Measurements from ENCODE around the gene RAB8B. TPM values are rescaled to one million over a fixed set of nuclear protein-coding genes. Genes with fewer than 3 reads are reported as not detected.

Gene RAB8B
- total RNA-seq, 1 experiment from 2014 or later: 20.9 TPM

DNA sequence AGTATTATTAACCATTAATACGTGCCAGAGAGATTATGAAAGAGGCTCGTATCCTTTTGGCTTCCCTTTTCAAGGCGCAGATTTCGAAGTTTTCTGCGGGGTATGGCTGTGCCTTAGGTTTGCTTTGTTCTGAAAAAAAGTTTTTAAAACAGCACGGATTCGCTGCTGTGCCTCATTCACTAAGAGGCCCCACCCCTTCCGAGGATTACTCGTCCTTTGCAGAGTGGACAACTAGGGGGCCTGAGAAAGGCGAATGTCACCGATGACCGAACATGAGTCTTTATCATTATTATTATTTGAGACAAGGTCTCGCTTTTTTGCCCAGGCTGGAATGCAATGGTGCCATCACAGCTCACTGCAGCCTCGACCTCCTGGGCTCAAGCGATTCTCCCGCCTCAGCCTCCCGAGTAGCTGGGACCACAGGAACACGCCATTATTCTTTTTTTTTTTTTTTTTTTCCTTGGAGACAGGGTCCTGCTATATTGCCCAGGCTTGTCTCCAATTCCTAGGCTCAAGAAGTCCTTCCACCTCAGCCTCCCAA, 31.4 kb upstream of the RAB8B start:
- H3K9me2 ChIP-seq (ENCODE audit: insufficient read depth): no peaks in the 10 kb centered on the region
- peak overlapping the region; percentile 71 for H3K4me3 ChIP-seq
- H3K27me3 ChIP-seq (ENCODE audit: insufficient read depth, low read depth): no peaks in the 10 kb centered on the region
- peak overlapping the region; percentile 91 for H3K4me2 ChIP-seq
- peak overlapping the region; percentile 78 for H2AFZ ChIP-seq
- H3K4me1 ChIP-seq (replicated peaks; ENCODE audit: insufficient read depth): peaks cover 13% of the 10 kb centered on the region
- CTCF ChIA-PET: no interaction called here
- no peaks in the 10 kb centered on the region for H3F3A ChIP-seq (ENCODE audit: insufficient read depth, low read depth)
- TF ChIP-seq, protein P1, sequence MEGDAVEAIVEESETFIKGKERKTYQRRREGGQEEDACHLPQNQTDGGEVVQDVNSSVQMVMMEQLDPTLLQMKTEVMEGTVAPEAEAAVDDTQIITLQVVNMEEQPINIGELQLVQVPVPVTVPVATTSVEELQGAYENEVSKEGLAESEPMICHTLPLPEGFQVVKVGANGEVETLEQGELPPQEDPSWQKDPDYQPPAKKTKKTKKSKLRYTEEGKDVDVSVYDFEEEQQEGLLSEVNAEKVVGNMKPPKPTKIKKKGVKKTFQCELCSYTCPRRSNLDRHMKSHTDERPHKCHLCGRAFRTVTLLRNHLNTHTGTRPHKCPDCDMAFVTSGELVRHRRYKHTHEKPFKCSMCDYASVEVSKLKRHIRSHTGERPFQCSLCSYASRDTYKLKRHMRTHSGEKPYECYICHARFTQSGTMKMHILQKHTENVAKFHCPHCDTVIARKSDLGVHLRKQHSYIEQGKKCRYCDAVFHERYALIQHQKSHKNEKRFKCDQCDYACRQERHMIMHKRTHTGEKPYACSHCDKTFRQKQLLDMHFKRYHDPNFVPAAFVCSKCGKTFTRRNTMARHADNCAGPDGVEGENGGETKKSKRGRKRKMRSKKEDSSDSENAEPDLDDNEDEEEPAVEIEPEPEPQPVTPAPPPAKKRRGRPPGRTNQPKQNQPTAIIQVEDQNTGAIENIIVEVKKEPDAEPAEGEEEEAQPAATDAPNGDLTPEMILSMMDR (conservative IDR thresholded peaks at IDR 0.05): no peak
- TF ChIP-seq EZH2 (IDR thresholded peaks at IDR 0.05; ENCODE audit: low read depth): no peak
- TSS peak; percentile 66 for BruUV-seq (replicated peaks)
- intact Hi-C loops (cut with micrococcal nuclease; ENCODE audit: unreplicated experiment): loop anchor here (1.0 to 10.0 kb wide), 6 partner anchors 33 to 247 kb away; partner anchors contain the start of genes APH1B and LACTB
- no peaks in the 10 kb centered on the region for H3K36me3 ChIP-seq (ENCODE audit: low read depth)
- peak in 1 of 2 experiments; percentile 29 for DNase-seq
- no peaks in the 10 kb centered on the region for H4K20me1 ChIP-seq (ENCODE audit: insufficient read depth)
- no peaks in the 10 kb centered on the region for H3K9me3 ChIP-seq (ENCODE audit: insufficient read depth, low read depth)
- H3K79me2 ChIP-seq (ENCODE audit: low read depth): peaks cover 10% of the 10 kb centered on the region
- POLR2A ChIA-PET (ENCODE audit: unreplicated experiment): interaction anchor here (0.5 to 1.0 kb wide), 5 partner anchors 8 to 416 kb away, joined by 3 to 4 read pairs (median 3); no protein-coding TSS in a partner anchor
- peak overlapping the region; percentile 61 for H3K27ac ChIP-seq

DNA sequence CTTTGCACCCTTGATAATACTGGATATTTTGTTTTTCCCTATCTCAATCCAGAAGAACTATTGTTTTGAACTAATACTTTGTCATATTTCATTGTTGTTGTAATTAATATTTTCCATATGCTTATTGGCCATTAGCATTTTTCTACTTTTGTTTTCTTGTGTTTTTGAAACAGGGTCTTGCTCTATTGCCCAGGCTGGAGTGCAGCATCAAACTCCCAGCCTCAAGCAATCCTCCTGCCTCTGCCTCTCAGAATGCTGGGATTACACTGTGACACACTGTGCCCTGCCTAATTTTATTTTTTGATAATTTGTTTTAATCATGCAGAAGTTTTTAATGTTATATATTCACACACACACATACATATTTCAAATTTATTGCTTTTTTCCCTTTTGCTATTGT, 28.8 kb upstream of the RAB8B start:
- ChIA-PET CTCF (no interaction called here), POLR2A (ENCODE audit: unreplicated experiment) (no interaction called here)
- Histone ChIP-seq H3K27ac (no peak overlapping the region), H3K79me2 (ENCODE audit: low read depth) (peaks cover 10% of the 10 kb centered on the region), H3F3A (ENCODE audit: insufficient read depth, low read depth) (no peaks in the 10 kb centered on the region), H3K4me2 (no peak overlapping the region), H3K9me3 (ENCODE audit: insufficient read depth, low read depth) (no peaks in the 10 kb centered on the region), H3K36me3 (ENCODE audit: low read depth) (no peaks in the 10 kb centered on the region), H3K4me1 (replicated peaks; ENCODE audit: insufficient read depth) (peaks cover 9% of the 10 kb centered on the region), H3K9me2 (ENCODE audit: insufficient read depth) (no peaks in the 10 kb centered on the region), H4K20me1 (ENCODE audit: insufficient read depth) (no peaks in the 10 kb centered on the region), H3K4me3 (no peak overlapping the region), H3K27me3 (ENCODE audit: insufficient read depth, low read depth) (no peaks in the 10 kb centered on the region), H2AFZ (no peak overlapping the region)
- no TSS peak for BruUV-seq (replicated peaks)
- TF ChIP-seq EZH2 (IDR thresholded peaks at IDR 0.05; ENCODE audit: low read depth): no peak
- TF ChIP-seq, protein P1 (conservative IDR thresholded peaks at IDR 0.05): no peak
- intact Hi-C loops (cut with micrococcal nuclease; ENCODE audit: unreplicated experiment): no loop called here
- DNase-seq: no peak

DNA sequence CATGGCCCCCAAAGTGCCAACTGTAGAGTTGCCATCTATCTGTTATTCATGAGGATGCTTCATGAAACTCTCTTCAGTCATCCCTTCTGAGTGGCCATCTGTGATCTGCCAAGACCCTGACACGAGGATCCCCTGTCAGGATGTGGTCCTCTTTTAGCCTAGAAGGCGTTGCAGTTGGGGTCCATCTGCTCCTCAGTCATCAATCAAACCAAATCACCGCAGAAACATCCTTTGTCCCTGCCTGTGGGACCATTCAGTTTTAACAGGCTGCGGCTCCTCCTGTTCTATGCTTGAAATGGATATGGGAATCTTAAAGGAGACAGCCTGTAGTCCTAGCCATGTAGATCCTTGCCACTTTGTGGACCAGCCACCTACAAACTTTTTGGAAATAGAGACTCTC, 26.2 kb upstream of the RAB8B start:
- POLR2A ChIA-PET (ENCODE audit: unreplicated experiment): no interaction called here
- BruUV-seq (replicated peaks): no TSS peak
- Histone ChIP-seq H4K20me1 (ENCODE audit: insufficient read depth) (no peaks in the 10 kb centered on the region), H3K4me2 (no peak overlapping the region), H3K9me2 (ENCODE audit: insufficient read depth) (no peaks in the 10 kb centered on the region), H3K36me3 (ENCODE audit: low read depth) (no peaks in the 10 kb centered on the region), H3F3A (ENCODE audit: insufficient read depth, low read depth) (no peaks in the 10 kb centered on the region), H3K4me3 (no peak overlapping the region), H3K9me3 (ENCODE audit: insufficient read depth, low read depth) (no peaks in the 10 kb centered on the region), H3K27me3 (ENCODE audit: insufficient read depth, low read depth) (no peaks in the 10 kb centered on the region), H3K4me1 (replicated peaks; ENCODE audit: insufficient read depth) (no peaks in the 10 kb centered on the region), H3K79me2 (ENCODE audit: low read depth) (no peaks in the 10 kb centered on the region), H3K27ac (no peak overlapping the region), H2AFZ (no peak overlapping the region)
- no peak for DNase-seq
- CTCF ChIA-PET: no interaction called here
- intact Hi-C loops (cut with micrococcal nuclease; ENCODE audit: unreplicated experiment): no loop called here
- no peak for TF ChIP-seq EZH2 (IDR thresholded peaks at IDR 0.05; ENCODE audit: low read depth)
- TF ChIP-seq, protein P1 (conservative IDR thresholded peaks at IDR 0.05): no peak
